SH-SY5Y (cell line): ENCODE measurements around the gene CARD19.

ENCODE experiments used
- GATA2 ChIP-seq: IDR thresholded peaks from 2 replicates; pipeline ENCODE4 v1.6.1; 2011; ENCODE audit warnings: mild to moderate bottlenecking, low read depth, low read length
- GATA3 ChIP-seq: IDR thresholded peaks from 2 replicates; pipeline ENCODE4 v1.6.1; 2011; ENCODE audit warnings: low read depth, mild to moderate bottlenecking, low read length, moderate library complexity

DNA sequence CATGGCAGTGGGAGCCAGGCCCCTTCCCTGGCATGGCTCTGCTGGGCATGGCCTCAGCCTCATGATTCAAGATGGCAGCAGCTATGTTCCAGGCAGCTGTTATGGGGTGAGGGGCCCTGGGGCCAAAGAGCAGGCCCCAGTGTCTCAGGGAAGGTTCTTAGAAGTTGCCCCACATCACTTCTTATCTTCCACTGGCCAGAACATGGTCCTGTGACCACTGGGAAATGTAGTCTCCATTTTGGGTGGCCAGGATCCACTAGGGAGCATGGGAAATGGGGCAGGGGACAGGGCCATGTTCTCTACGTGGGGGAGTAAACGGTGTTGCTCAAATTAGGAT lies 19.3 kb upstream of the CARD19 start:
- TF ChIP-seq GATA3 (no peak), GATA2 (no peak)
